Suprapubic skin (tissue), 3 donors: Measurements from ENCODE around the gene ZNF804B.

Experiments used
- POLR2AphosphoS5 ChIP-seq, 3 donors: sonication (generic); formaldehyde crosslinking; IDR thresholded peaks; one replicate each; pipeline ENCODE4 v1.6.1; 2017; ENCODE audit warnings: antibody characterized with exemption in 3 of 3
- TF ChIP-seq, protein P1 (sequence below), 2 donors: fragments of 200-600 bp in 1 of 2; fragments of 450-650 bp in 1 of 2; sonication (generic) in 1 of 2; IDR thresholded peaks; one replicate each; pipeline ENCODE4 v1.5.1; 2016 to 2019; ENCODE audit warnings: antibody characterized with exemption in 2 of 2, mild to moderate bottlenecking in 1 of 2, moderate library complexity in 1 of 2

DNA sequence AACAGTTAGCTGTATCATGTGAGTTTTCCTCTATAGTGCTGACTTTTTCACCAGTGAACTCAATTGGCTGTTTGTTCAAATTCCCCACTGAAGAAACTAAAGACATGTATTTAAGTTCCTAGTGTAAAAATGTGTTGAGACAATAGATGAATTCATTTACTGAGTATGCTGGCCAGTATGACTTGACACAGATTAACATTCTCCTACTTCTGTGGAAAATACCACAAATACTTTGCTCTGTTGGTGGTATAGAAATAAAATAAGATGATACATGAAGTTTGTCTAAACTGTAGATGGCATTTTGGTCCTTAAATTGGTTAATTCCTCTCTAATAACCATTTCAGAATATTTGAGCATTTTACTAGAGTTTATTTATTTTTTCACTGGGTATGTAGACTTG lies 263.7 kb downstream of the ZNF804B start:
- TF ChIP-seq, protein P1, sequence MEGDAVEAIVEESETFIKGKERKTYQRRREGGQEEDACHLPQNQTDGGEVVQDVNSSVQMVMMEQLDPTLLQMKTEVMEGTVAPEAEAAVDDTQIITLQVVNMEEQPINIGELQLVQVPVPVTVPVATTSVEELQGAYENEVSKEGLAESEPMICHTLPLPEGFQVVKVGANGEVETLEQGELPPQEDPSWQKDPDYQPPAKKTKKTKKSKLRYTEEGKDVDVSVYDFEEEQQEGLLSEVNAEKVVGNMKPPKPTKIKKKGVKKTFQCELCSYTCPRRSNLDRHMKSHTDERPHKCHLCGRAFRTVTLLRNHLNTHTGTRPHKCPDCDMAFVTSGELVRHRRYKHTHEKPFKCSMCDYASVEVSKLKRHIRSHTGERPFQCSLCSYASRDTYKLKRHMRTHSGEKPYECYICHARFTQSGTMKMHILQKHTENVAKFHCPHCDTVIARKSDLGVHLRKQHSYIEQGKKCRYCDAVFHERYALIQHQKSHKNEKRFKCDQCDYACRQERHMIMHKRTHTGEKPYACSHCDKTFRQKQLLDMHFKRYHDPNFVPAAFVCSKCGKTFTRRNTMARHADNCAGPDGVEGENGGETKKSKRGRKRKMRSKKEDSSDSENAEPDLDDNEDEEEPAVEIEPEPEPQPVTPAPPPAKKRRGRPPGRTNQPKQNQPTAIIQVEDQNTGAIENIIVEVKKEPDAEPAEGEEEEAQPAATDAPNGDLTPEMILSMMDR (IDR thresholded peaks at IDR 0.05): no peak
- no peak for TF ChIP-seq POLR2AphosphoS5 (IDR thresholded peaks at IDR 0.05)
